Measurements from ENCODE around the gene IWS1. TPM values are rescaled to one million over a fixed set of nuclear protein-coding genes. Genes with fewer than 3 reads are reported as not detected.

IWS1 gene
- total and polyA plus RNA-seq, 9 of the 15 experiments (the other 6 are each of a cell fraction or from before 2014, with no cell fraction given): 20.8 to 67.2 (median 46.6) TPM

- TF ChIP-seq ZNF644 (tag; IDR thresholded peaks at IDR 0.05; ENCODE audit: low read depth) (peak; percentile 82), MYNN (IDR thresholded peaks at IDR 0.05) (no peak), MYNN (CRISPR knock-in tag; IDR thresholded peaks at IDR 0.05) (no peak), PHB2 (IDR thresholded peaks at IDR 0.05; ENCODE audit: low read depth) (no peak), ESRRA (IDR thresholded peaks at IDR 0.05; ENCODE audit: borderline replicate concordance, low read depth) (no peak), RFX1 (IDR thresholded peaks at IDR 0.05) (no peak), ZNF217 (CRISPR knock-in tag; IDR thresholded peaks at IDR 0.05) (no peak), ELF1 (tag; IDR thresholded peaks at IDR 0.05) (peak; percentile 88), TCF3 (CRISPR knock-in tag; IDR thresholded peaks at IDR 0.05) (no peak), ZNF23 (CRISPR knock-in tag; IDR thresholded peaks at IDR 0.05) (no peak), SRSF1 (IDR thresholded peaks at IDR 0.05; ENCODE audit: low read depth, low read length) (no peak), ETV6 (IDR thresholded peaks at IDR 0.05; ENCODE audit: borderline replicate concordance in 1 of 2, low read depth in 2 of 2, low read length in 1 of 2) (peak in 1 of 2 experiments; percentile 20; a peak in 1 of 4 replicates), ETV6 (CRISPR knock-in tag; IDR thresholded peaks at IDR 0.05; ENCODE audit: borderline replicate concordance) (no peak), STAT6 (CRISPR knock-in tag; IDR thresholded peaks at IDR 0.05) (no peak; the same call in 1 of the 2 replicates), ZNF41 (CRISPR knock-in tag; conservative IDR thresholded peaks at IDR 0.05) (no peak), PTBP1 (IDR thresholded peaks at IDR 0.05; ENCODE audit: low read depth, low read length) (no peak), ATF4 (CRISPR knock-in tag; IDR thresholded peaks at IDR 0.05) (no peak), MAZ (CRISPR knock-in tag; conservative IDR thresholded peaks at IDR 0.05 in 1 of 2, IDR thresholded peaks at IDR 0.05 in 1 of 2) (0 out of 4 replicates have a peak, but pooled peaks of 1 of the 2 experiments have one; percentile 11), RNF2 (IDR thresholded peaks at IDR 0.05) (peak; percentile 49; the same call in 1 of the 2 replicates), BCOR (IDR thresholded peaks at IDR 0.05) (no peak), CTCFL (IDR thresholded peaks at IDR 0.05; ENCODE audit: borderline replicate concordance, insufficient read depth, low read depth, low read length, poor library complexity, severe bottlenecking) (peak; percentile 83), ZNF740 (CRISPR knock-in tag; IDR thresholded peaks at IDR 0.05) (no peak), ZNF740 (tag; IDR thresholded peaks at IDR 0.05) (no peak)
Observed at GRCh38 chr2:127526132-127527000, at the start of gene IWS1 (continued).
